HEK293 (cell line): ENCODE data around the gene SH3GLB2.

ENCODE experiments used
- CTCF ChIA-PET: fragments of 350-600 bp; formaldehyde crosslinking; extraction: SDS; loops from one replicate; lab custom pipeline; 2021; ENCODE audit warnings: antibody characterized with exemption; lab: Yijun Ruan, JAX
- POLR2A ChIA-PET: fragments of 300-600 bp; formaldehyde crosslinking; extraction: SDS; loops from one replicate; lab custom pipeline; 2020; ENCODE audit warnings: antibody characterized with exemption, inconsistent platforms; lab: Yijun Ruan, JAX
- H3K27ac ChIP-seq: fragments of 200-500 bp; sonication (Bioruptor generic); 2 replicates; pipeline ENCODE4 v1.5.1; 2014; ENCODE audit warnings: low read depth, low read length, control low read depth, inconsistent platforms; ENCODE audit errors: extremely low read depth
- H3K36me3 ChIP-seq, 2 experiments: fragments of 200-500 bp in 1 of 2; sonication (Bioruptor generic) in 1 of 2; 1 replicate in 1 of 2; 2 replicates in 1 of 2; pipeline ENCODE4 v1.5.1; 2014 to 2017; ENCODE audit warnings: inconsistent platforms in 2 of 2, low read length in 2 of 2; ENCODE audit not compliant: control insufficient read depth in 2 of 2, insufficient read depth in 1 of 2
- H3K4me1 ChIP-seq: fragments of 200-500 bp; sonication (Bioruptor generic); 2 replicates; pipeline ENCODE4 v1.5.1; 2014; ENCODE audit warnings: mild to moderate bottlenecking, low read length, inconsistent platforms; ENCODE audit not compliant: control insufficient read depth, insufficient read depth
- H3K4me3 ChIP-seq: 2 replicates; pipeline ENCODE4 v1.5.1; 2011; ENCODE audit warnings: low read depth, mild to moderate bottlenecking, control low read depth, low read length, moderate library complexity
- H3K9me3 ChIP-seq: fragments of 200-500 bp; sonication (Bioruptor generic); 2 replicates; pipeline ENCODE4 v1.5.1; 2014; ENCODE audit warnings: low read depth, low read length, inconsistent platforms; ENCODE audit not compliant: control insufficient read depth, insufficient read depth
- GLI2 ChIP-seq: fragments of 450-650 bp; formaldehyde crosslinking; IDR thresholded peaks from 2 replicates; pipeline ENCODE4; 2017; ENCODE audit warnings: missing biosample characterization, missing genetic modification characterization, low read depth, borderline replicate concordance
- INSM2 ChIP-seq: fragments of 450-650 bp; formaldehyde crosslinking; IDR thresholded peaks from 2 replicates; pipeline ENCODE4 v1.5.1; 2016; ENCODE audit warnings: missing biosample characterization, missing genetic modification characterization
- KLF1 ChIP-seq: fragments of 450-650 bp; formaldehyde crosslinking; IDR thresholded peaks from 2 replicates; pipeline ENCODE4 v1.5.1; 2016; ENCODE audit warnings: missing biosample characterization, missing genetic modification characterization
- KLF10 ChIP-seq: fragments of 450-650 bp; IDR thresholded peaks from 2 replicates; pipeline ENCODE4 v1.5.1; 2018; ENCODE audit warnings: missing biosample characterization, mild to moderate bottlenecking, missing genetic modification characterization
- SP2 ChIP-seq: fragments of 450-650 bp; formaldehyde crosslinking; IDR thresholded peaks from 2 replicates; pipeline ENCODE4 v1.5.1; 2016; ENCODE audit warnings: missing biosample characterization, missing genetic modification characterization
- SP7 ChIP-seq: fragments of 450-650 bp; formaldehyde crosslinking; IDR thresholded peaks from 2 replicates; pipeline ENCODE4 v1.5.1; 2016; ENCODE audit warnings: missing biosample characterization, missing genetic modification characterization
- ZBTB21 ChIP-seq: fragments of 450-650 bp; formaldehyde crosslinking; IDR thresholded peaks from 2 replicates; pipeline ENCODE4 v1.5.1; 2017; ENCODE audit warnings: missing biosample characterization, missing genetic modification characterization
- ZFHX2 ChIP-seq: fragments of 450-650 bp; formaldehyde crosslinking; conservative IDR thresholded peaks from 2 replicates; pipeline ENCODE4 v1.5.1; 2016; ENCODE audit warnings: missing biosample characterization, missing genetic modification characterization
- ZFP41 ChIP-seq: fragments of 450-650 bp; formaldehyde crosslinking; IDR thresholded peaks from 2 replicates; pipeline ENCODE4 v1.5.1; 2016; ENCODE audit warnings: missing biosample characterization, missing genetic modification characterization, borderline replicate concordance
- ZNF121 ChIP-seq: fragments of 450-650 bp; formaldehyde crosslinking; IDR thresholded peaks from 2 replicates; pipeline ENCODE4 v1.5.1; 2016; ENCODE audit warnings: missing biosample characterization, missing genetic modification characterization
- ZNF223 ChIP-seq: fragments of 450-650 bp; formaldehyde crosslinking; IDR thresholded peaks from 2 replicates; pipeline ENCODE4 v1.5.1; 2016; ENCODE audit warnings: missing biosample characterization, missing genetic modification characterization
- ZNF311 ChIP-seq: fragments of 450-650 bp; formaldehyde crosslinking; IDR thresholded peaks from 2 replicates; pipeline ENCODE4 v1.5.1; 2017; ENCODE audit warnings: missing biosample characterization, missing genetic modification characterization, borderline replicate concordance
- ZNF366 ChIP-seq: fragments of 450-650 bp; formaldehyde crosslinking; conservative IDR thresholded peaks from 2 replicates; pipeline ENCODE4 v1.5.1; 2016; ENCODE audit warnings: missing biosample characterization, missing genetic modification characterization
- ZNF48 ChIP-seq: fragments of 450-650 bp; formaldehyde crosslinking; IDR thresholded peaks from 2 replicates; pipeline ENCODE4 v1.5.1; 2016; ENCODE audit warnings: missing biosample characterization, missing genetic modification characterization
- ZNF518A ChIP-seq: fragments of 450-650 bp; formaldehyde crosslinking; conservative IDR thresholded peaks from 2 replicates; pipeline ENCODE4 v1.5.1; 2016; ENCODE audit warnings: low read depth, missing biosample characterization, missing genetic modification characterization
- ZNF626 ChIP-seq: fragments of 450-650 bp; sonication (Bioruptor Pico); formaldehyde crosslinking; IDR thresholded peaks from 2 replicates; pipeline ENCODE4 v1.5.1; 2018; ENCODE audit warnings: missing biosample characterization, missing genetic modification characterization, inconsistent platforms
- ZNF658 ChIP-seq: fragments of 450-650 bp; formaldehyde crosslinking; IDR thresholded peaks from 2 replicates; pipeline ENCODE4; 2016; ENCODE audit warnings: missing biosample characterization, missing genetic modification characterization
- ZNF670 ChIP-seq: fragments of 450-650 bp; formaldehyde crosslinking; IDR thresholded peaks from 2 replicates; pipeline ENCODE4 v1.5.1; 2016; ENCODE audit warnings: missing biosample characterization, missing genetic modification characterization, low read depth
- ZNF791 ChIP-seq: fragments of 450-650 bp; formaldehyde crosslinking; IDR thresholded peaks from 2 replicates; pipeline ENCODE4 v1.5.1; 2016; ENCODE audit warnings: missing biosample characterization, missing genetic modification characterization
- ZSCAN30 ChIP-seq: fragments of 450-650 bp; IDR thresholded peaks from 2 replicates; pipeline ENCODE4 v1.5.1; 2018; ENCODE audit warnings: missing biosample characterization, mild to moderate bottlenecking, missing genetic modification characterization, moderate library complexity
- TF ChIP-seq, protein P1 (sequence below): IDR thresholded peaks from 2 replicates; pipeline ENCODE4 v1.6.1; 2011; ENCODE audit warnings: mild to moderate bottlenecking, low read depth, low read length, borderline replicate concordance

SH3GLB2 gene

GRCh38 chr9:129031514-129031913 lies 3.4 kb upstream of the SH3GLB2 start:
- ChIA-PET POLR2A (interaction anchor here (0.7 kb wide), 1 partner anchor 72 kb away, joined by 8 read pairs; no protein-coding TSS in a partner anchor), CTCF (interaction anchor here (0.7 kb wide), 1 partner anchor 1097 kb away, joined by 5 read pairs; no protein-coding TSS in a partner anchor)
- H3K4me3 ChIP-seq = no peak overlapping the region
- H3K27ac ChIP-seq = no peak overlapping the region
- H3K9me3 ChIP-seq = no peaks in the 10 kb centered on the region
- no peaks in the 10 kb centered on the region for H3K4me1 ChIP-seq
- TF ChIP-seq SP2 (tag by site-specific recombination) = peak; percentile 60
- TF ChIP-seq, protein P1, sequence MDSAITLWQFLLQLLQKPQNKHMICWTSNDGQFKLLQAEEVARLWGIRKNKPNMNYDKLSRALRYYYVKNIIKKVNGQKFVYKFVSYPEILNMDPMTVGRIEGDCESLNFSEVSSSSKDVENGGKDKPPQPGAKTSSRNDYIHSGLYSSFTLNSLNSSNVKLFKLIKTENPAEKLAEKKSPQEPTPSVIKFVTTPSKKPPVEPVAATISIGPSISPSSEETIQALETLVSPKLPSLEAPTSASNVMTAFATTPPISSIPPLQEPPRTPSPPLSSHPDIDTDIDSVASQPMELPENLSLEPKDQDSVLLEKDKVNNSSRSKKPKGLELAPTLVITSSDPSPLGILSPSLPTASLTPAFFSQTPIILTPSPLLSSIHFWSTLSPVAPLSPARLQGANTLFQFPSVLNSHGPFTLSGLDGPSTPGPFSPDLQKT = no peak
- H3K36me3 ChIP-seq = no peaks in the 10 kb centered on the region

- Histone ChIP-seq H3K27ac (no peak overlapping the region), H3K4me1 (no peaks in the 10 kb centered on the region), H3K36me3 (no peaks in the 10 kb centered on the region), H3K9me3 (no peaks in the 10 kb centered on the region), H3K4me3 (no peak overlapping the region)
- POLR2A ChIA-PET = no interaction called here
- CTCF ChIA-PET = interaction anchor here (1.2 to 2.2 kb wide), 2 partner anchors 8 to 22 kb away, joined by 6 to 11 read pairs; no protein-coding TSS in a partner anchor
- no peak for TF ChIP-seq ZSCAN30 (tag by site-specific recombination)
- TF ChIP-seq ZNF791 (tag by site-specific recombination) = no peak
- no peak for TF ChIP-seq ZNF223 (tag by site-specific recombination)
- TF ChIP-seq ZNF626 (tag by site-specific recombination) = no peak
- no peak for TF ChIP-seq ZNF658 (tag by site-specific recombination)
- no peak for TF ChIP-seq ZNF311 (tag by site-specific recombination)
- TF ChIP-seq ZFP41 (tag by site-specific recombination) = no peak
- no peak for TF ChIP-seq ZNF518A (tag by site-specific recombination)
- TF ChIP-seq SP7 (tag by site-specific recombination) = no peak
- TF ChIP-seq ZFHX2 (tag by site-specific recombination) = no peak
- TF ChIP-seq ZNF48 (tag by site-specific recombination) = no peak
- TF ChIP-seq ZNF670 (tag by site-specific recombination) = no peak
- TF ChIP-seq INSM2 (tag by site-specific recombination) = no peak
- TF ChIP-seq ZNF366 = no peak
- no peak for TF ChIP-seq ZBTB21 (tag by site-specific recombination)
- no peak for TF ChIP-seq GLI2 (tag by site-specific recombination)
- no peak for TF ChIP-seq KLF10
- no peak for TF ChIP-seq KLF1 (tag by site-specific recombination)
- no peak for TF ChIP-seq ZNF121 (tag by site-specific recombination)
These were observed 2.1 kb upstream of the SH3GLB2 start for GRCh38 chr9:129030191-129030590.
